NCI-H2196 (cell line): ENCODE data around the gene ADAMTS2.

Source experiments
- DNase-seq: peaks from one replicate; lab custom pipeline; 2025; ENCODE audit not compliant: unreplicated experiment; lab: John Stamatoyannopoulos, UW

ADAMTS2 gene

GRCh38 chr5:179148703-179149170 lies 196.5 kb downstream of the ADAMTS2 start:
- no peak for DNase-seq

DNA sequence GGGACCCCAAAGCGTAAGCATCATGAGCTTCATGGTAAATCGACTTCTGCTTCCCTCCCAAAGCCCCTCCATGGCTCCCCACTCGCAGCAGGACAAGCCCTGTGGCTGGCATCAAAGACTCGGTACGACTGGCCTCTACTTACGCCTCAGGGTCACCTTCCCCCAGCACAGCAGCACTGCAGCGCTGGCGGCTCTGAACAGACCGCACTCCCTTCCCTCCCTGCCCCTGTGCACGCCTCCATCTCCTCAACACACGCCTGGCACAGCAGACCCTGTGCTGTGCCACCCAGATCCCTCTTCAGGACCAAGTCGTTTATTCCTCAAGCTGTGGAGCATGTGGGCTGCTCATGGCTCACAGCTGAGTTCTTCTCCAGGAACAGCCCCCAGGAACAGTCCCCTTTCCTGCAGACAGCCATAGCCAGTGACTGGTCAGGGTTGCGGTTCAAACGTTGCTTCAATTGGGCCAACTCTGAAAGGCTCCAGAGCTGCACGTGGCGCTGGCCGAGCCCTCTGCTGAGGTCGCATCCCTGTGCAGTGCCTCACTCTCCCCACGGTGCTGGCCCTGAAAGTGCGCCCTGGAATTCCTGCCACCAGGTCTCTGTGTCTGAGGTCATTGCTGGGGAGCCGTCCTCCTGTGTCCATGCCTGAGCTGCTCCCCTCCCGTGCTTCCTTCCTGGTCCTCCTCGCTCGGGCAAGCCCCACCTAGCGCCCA lies 197.1 kb downstream of the ADAMTS2 start:
- no peak for DNase-seq

DNA sequence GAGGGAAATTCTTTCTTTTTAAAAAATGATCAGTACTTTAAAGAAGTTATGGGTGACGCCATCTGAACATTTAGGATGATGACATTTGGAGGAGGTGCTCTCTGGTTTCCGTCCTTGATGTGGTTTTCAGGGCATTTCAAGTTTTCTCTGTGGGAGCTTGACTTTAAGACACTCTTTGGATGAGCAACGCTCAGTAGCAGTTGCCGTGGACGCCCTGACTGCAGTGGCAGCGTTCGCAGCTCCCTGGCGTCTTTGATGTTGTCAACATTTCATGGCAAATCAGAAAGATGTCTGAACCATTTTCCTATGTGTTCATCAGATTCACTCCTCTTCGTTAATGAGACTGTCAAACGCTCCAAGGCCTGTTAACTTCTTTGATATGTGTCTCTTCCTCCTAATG lies 199.0 kb downstream of the ADAMTS2 start:
- no peak for DNase-seq

DNA sequence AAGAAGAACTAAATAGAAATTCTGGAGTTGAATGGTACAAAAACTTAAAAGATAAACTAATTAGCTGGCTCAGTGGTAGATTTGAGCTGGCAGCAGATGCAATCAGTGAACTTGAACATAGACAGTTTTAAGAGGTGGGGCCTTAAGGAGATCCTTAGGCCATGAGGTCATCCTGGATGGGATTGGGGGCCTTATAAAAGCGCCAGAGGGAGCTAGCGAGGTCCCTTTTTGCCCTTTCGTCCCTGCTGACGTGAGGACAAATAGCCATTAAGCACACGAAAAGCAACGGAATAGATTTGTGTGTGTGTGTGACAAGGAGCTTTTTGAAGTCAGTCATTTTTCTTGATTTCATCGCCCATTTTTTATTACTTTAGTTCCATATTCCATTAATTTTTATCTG lies 201.8 kb downstream of the ADAMTS2 start:
- DNase-seq, result no peak

- no peak for DNase-seq
Measured at GRCh38 chr5:179142434-179143198, 202.6 kb downstream of the ADAMTS2 start.

GRCh38 chr5:179141867-179142266 lies 203.4 kb downstream of the ADAMTS2 start:
- DNase-seq, result no peak

- DNase-seq, result no peak
Measured at GRCh38 chr5:179140293-179140692, 205.0 kb downstream of the ADAMTS2 start.

DNA sequence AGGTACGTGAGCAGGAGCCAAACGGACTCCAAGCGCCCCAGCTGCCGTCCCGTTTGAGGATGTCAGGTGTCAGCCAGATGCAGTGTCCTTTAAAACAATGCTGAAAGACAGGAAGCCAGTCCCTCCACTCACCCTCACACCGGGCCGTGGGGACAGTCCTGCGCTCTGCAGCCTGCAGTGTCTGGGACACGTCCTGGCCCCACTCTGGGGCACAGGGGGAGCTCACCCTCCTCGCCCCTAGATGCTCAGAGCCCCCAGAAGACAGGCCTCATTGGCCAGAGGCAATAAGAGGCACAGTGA lies 205.4 kb downstream of the ADAMTS2 start:
- DNase-seq, result no peak

DNA sequence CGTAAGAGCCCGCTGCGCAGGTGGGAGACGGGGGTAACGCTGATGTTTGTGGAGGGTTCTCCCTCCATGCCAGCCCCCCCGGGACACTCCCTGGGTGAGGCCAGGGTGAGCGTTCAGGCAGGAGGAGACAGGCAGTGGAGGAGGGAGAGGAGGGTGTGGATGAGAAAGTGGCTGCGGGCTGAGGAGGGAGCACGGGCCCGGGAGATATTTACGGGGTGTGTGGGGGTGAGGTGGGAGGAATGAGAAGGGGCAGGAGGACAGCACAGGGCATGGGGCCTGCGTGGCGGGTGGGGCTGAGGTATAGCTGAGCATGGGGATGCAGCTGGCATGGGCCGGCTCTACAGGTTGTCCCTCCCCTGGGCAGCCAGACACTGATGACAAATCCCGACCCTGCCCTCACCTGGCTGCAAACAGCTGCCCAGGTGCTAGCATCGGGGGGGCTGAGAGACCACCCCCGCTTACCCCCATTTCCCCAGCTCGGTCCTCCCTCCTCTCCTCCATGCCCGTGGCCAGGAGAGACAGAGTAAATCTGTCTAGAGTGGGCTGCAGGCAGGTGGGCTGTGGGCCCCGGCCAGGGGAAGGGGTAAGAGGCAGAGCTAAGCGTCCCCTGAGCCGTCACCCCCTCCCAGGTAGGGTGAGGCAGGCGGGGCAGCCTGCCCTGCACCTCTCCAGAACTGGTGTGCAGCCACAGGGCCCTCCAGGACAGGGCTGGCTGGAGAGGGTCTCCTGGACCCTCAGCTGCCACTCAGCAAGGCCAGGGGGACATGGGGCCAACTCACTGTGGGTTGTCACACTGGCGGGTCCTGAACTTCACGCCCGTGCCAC lies 205.9 kb downstream of the ADAMTS2 start:
- no peak for DNase-seq

- DNase-seq, result no peak
Measured at GRCh38 chr5:179138568-179138925, 206.7 kb downstream of the ADAMTS2 start.

DNA sequence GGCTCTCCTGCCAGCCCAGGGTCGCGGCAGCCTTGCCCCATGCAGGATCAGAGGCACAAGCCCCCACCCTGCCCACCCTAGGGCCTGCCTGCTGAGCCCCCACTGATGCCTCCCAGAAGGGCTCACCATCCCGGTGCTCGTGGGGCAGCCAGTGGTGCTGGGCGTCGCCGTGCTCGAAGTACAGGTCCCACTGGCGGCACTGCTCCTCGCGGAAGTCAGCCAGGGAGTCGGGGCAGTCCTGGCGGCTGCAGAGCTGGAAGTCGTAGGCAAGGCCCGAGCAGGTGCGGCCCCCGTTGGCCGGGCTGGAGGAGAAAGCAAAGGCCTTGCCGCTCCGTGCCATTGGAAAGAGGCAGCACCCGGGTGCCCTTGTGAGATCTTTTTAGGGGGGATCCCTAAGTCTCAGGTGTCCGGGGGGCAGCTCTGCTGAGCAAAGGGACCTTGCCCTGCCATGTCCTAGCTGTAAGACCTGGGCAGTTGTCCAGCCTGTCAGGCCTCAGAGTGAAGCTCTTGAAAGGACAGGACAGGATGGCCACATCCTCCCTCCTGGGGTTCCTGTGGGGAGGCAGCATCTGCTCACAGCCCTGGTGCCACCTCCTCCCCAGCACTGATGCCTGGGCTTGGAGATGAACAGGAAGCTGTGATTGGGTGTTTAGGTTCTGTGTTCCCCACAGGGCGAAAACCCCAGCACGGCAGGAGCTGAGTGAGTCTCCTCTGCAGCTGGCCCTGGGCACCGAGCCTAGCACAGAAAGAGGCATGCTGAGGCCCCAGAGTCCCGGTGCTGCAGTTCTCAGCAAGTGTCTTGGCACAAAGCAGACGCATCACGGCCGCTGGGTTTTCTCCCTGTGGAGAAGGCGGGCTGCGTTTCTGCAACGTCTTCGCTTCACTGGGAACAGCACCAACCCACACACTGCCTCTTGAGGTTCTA lies 207.4 kb downstream of the ADAMTS2 start:
- DNase-seq, result no peak

DNA sequence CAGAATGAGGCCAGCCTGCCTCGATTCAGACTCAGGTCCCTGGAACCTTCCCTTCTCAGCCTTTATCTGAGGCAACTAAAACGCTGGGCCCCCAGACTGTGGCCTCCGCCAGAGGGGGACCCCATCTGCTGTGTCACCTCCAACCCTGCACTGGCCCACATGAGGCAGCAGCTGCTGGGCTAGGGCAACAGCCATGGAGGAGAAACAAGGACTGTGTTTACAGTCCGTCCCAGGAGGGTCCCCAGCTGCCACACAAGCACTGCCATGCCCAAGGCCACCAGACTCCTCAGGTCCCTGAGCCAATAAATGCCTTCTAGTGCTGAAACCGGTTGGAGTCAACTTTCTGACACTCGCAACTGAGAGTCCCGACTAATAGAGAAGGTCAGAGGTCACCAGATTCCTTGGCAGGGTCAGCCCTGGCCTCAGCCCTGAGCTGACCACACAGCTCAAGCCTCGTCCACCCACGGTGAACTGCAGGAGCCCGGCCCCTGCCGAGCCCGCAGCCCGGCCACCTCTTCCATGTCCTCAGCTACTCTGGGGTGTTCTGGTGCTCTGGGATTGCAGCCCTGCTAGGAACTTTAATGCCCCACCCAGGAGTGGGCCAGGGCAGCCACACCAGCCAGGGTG lies 208.1 kb downstream of the ADAMTS2 start:
- no peak for DNase-seq

- no peak for DNase-seq
Measured at GRCh38 chr5:179135441-179136215, 209.6 kb downstream of the ADAMTS2 start.

DNA sequence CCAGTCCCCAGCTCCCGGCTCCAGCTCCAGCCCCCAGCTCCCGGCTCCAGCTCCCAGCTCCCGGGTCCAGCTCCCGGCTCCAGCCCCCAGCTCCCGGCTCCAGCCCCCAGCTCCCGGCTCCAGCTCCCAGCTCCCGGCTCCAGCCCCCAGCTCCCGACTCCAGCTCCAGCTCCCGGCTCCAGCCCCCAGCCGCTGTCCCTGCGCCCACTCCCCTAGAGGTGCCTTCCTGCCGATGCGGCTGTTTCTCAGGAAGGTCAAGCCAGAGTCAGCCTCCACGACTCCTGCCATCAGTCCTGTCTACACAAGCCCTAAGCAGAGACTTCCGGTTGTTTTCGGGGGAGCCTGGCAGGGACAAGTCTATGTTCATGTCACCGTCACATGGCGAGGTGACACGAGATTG lies 210.3 kb downstream of the ADAMTS2 start:
- DNase-seq, result no peak

GRCh38 chr5:179134511-179134910 lies 210.8 kb downstream of the ADAMTS2 start:
- DNase-seq, result no peak

DNA sequence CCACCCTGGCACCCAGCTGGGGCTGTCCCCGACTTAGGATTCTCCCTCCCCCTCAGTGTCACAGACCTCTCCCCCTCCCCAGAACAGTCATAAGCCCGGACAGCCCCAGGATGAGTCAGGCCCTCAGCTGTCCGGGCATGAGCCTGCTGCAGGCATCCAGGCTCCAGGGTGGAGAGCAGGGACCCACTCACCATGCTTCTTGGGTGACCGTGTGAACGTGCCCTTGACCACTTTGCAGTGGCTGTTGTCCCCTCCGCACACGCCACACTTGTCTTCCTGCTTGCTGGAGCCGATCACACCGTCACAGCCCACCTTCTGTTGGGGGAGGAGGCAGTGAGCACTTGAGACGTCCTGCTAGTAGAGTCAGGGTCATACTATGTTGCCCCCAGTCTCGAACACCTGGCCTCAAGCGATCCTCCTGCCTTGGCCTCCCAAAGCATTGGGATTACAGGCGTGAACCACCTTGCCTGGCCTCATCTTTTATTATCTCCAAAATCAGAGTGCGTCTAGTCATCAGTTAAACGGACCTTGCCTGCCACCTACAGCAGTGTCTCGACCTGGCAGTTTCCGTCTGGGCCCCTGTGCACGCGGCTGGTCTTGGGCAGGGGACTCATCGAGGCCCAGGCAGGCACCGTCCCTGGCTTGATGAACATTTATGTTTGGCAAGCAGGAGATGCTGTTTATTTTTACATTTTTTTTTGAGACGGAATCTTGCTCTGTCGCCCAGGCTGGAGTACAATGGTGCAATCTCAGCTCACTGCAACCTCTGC lies 212.5 kb downstream of the ADAMTS2 start:
- no peak for DNase-seq

- DNase-seq, result no peak
Measured at GRCh38 chr5:179131886-179132585, 213.2 kb downstream of the ADAMTS2 start.

GRCh38 chr5:179131321-179131835 lies 213.9 kb downstream of the ADAMTS2 start:
- DNase-seq, result no peak
